Skin of body (tissue), 2 donors: ENCODE results near the gene PDLIM7. TPM values are rescaled to one million over a fixed set of nuclear protein-coding genes. Genes with fewer than 3 reads are reported as not detected.

ENCODE experiments used
- DNase-seq: peaks from one replicate; lab custom pipeline; 2025; lab: John Stamatoyannopoulos, UW
- total RNA-seq: library from RNA; depleted of rRNA; stranded (reverse); fragments of >200 nt; gene quantifications from one replicate; pipeline ENCODE4 v1.2.3, GENCODE V29; 2014

The PDLIM7 gene
- total RNA-seq, 1 donor from 2014 or later: 30.7 TPM

- no peak for DNase-seq
Measured at GRCh38 chr5:177445917-177446199, 51.5 kb downstream of the PDLIM7 start.

DNA sequence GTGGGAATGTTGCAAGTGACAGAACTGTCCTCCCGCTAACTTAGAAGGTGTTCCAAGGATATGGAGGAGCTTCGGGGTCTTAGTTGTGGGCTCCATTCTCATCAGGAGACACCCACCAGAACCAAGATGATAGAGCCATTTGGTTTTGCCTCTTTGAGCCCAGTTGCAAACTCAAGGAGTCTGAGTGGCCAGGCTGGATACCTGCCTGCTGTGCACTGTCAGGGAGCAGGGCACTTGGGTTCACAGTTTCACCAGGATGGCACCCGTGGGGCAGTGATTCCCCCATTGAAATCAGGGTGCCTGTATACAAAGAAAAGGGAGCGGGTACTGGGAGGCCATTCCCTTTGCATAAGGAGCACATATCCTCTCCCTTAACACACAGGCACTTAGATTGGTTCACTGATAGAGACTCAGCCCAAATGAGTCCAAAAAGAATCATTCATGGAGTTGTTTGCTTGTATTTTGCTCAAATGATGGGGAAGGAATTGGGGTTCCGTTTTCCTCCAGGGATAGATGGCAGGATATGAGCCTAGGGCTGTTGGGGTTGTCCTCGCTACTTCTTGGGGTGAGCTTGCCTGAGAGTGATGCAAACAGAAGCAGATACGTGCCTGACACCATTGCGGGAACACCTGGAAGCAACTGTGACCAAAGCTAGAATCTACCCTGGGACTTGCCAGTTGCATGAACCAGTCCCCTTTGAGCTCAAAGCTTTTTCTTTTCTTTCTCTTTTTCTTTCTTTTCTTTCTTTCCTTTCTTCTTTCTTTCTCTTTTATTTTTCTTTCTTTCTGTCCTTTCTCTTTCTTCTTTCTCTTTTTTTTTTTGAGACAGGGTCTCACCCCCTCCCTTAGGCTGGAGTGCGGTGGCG, 52.1 kb downstream of the PDLIM7 start:
- no peak for DNase-seq

- no peak for DNase-seq
Measured at GRCh38 chr5:177444106-177445051, 53.0 kb downstream of the PDLIM7 start.

DNA sequence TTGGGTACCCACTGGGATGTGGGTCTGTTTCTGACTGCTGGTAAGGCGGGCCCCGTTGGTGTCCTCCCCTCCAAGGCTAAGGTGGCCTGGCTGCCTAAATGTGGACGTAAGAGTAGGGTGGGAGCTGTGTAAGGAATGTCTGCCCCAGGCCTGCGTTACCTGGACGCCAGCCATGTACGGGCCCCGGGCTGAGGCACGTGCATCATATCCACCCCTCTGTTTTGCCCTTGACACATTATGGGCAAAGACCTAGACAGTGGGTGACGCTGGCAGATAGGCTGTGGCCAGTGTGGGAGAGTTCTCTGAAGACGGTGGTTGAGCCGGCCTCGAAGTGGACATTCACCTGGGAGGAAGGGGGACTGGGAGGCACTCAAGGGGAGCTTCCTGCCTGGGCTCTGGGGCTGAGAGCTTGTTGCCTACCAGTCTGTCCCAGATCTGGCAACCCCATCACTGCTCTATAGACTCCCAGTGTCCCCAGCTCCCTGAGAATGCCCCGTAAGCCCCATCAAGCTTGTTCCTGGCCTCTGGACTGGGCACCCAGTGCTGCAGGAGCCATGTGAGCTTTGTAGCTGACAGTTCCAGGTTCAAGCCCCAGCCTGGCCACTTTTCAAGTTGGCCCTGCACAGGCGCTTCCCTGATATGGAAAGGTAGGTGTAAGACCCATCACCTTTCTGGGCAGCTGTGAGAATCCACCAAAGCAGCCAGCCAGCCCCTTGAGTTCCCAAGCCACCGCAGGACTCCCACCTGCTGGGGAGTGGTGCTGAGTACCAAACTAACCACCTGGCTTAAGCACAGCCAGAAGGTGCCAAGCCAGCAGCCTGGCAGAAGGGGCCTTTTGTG, 54.0 kb downstream of the PDLIM7 start:
- no peak for DNase-seq

DNA sequence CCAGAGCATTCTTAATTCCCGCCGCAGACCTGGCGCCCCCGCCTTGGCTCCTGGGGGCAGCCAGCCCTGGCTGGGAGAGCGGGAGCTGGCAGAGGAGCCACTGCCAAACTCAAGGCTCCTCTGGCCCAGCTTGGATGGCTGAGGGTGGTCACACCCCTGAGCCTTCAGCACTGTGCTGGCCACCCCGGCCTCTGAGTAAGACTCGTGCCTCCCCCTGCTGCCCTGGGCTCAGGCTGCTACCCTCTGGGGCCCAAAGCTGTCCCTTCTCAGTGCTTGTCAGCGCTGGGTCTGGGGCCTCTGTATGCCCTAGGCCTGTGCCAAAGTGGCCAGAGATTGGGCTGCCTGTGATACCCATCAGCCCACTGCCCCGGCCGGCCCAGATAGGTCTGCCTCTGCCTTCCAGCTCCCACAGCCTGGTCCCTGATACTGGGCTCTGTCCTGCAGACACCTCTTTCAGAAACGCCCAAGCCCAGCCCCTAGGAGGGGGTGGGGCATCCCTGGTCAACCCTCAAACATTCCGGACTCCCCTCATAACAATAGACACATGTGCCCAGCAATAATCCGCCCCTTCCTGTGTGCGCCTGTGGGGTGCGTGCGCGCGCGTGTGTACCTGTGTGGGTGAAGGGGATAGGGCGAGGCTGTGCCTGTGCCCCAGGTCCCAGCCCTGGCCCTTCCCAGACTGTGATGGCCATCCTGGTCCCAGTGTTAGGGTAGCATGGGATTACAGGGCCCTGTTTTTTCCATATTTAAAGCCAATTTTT, 55.2 kb downstream of the PDLIM7 start:
- DNase-seq: no peak

DNA sequence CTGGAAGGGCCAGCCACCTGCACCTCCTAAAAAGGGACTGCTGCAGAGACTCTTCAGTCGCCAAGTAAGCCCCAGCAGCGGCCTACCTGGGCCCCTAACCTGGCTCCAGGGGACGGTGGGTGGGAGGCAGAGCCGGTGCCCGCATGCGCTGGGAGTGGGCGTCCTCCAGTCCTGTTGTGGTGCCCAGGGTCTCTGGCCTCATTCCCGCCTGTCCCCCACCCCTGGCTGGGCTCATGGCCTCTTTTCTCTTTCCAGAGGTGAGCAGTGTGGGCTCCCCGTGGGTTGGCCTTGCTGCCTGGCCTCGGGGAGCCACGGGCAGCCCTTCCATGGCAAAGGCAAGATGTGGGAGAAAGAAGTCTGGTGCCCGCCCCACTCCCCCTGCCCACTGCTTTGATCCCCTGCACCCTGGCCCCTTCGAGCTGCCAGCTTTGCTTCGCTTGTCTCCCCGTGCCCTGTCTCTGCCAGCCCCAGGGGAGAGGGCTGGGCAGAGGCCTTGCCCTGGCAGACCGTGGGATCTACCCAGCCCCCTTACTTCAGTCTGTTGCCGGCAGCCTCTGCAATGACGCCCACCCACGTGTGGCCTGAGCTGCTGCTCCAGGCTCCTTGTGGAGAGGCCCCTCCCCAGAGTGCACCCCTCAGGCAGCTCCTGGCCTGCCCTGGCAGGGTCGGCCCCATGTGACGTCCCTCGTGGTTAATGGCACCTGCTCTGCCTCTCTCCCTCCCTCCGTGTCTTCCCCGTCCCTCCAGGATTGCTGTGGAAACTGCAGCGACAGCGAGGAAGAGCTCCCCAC, 56.2 kb downstream of the PDLIM7 start:
- no peak for DNase-seq

DNA sequence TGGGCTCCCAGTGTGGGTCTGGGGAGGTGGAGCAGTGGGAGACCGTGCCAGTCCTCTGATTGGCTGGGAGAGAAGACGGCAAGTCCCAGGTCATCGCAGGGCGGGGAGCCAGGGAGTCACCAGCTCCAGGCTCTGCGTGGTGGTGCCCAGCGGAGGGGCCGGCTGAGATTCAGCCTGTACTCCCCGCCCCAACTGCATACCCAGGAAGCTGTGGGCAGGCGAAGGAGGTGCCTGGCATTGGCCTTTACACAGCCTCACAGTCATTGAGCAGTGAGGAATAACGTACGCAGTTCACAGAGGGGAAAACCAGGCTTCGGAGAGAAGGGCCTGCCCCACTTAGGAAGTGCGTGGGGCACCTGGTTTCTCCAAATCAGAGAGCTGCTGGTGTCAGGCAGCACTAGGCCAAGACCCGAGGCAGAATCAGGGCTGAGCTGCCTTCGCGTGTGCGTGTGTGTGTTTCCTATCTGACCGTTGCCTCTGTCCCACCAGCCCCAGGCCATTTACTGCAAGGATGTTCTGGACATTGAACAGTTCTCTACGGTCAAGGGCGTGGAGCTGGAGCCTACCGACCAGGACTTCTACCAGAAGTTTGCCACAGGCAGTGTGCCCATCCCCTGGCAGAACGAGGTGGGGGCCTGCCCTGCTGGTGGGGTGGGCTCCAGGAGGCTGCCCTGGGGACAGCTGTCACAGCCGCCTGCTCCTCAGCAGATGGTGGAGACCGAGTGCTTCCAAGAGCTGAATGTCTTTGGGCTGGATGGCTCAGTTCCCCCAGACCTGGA, 57.0 kb downstream of the PDLIM7 start:
- DNase-seq: no peak

- no peak for DNase-seq
Measured at GRCh38 chr5:177439518-177440053, 57.8 kb downstream of the PDLIM7 start.

DNA sequence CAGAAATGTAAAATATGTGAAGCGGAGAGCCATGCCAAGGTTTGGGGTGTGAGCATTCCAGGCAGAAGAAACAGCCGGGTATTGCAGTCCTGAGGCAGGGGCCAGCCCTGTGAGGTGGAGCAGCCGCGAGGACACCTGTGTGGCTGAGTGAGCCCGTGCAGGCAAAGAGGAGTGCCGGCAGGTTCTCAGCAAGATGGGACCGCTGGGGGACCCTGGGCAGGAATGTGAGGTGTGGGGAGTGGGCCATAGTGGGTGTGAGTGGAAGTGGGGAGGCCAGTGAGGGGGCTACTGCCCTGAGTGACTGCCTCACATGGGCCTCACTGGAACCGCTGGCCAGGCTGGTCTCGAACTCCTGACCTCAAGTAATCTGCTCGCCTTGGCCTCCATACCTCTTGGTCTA, 58.9 kb downstream of the PDLIM7 start:
- no peak for DNase-seq

- DNase-seq: no peak
Measured at GRCh38 chr5:177437623-177438022, 59.8 kb downstream of the PDLIM7 start.

DNA sequence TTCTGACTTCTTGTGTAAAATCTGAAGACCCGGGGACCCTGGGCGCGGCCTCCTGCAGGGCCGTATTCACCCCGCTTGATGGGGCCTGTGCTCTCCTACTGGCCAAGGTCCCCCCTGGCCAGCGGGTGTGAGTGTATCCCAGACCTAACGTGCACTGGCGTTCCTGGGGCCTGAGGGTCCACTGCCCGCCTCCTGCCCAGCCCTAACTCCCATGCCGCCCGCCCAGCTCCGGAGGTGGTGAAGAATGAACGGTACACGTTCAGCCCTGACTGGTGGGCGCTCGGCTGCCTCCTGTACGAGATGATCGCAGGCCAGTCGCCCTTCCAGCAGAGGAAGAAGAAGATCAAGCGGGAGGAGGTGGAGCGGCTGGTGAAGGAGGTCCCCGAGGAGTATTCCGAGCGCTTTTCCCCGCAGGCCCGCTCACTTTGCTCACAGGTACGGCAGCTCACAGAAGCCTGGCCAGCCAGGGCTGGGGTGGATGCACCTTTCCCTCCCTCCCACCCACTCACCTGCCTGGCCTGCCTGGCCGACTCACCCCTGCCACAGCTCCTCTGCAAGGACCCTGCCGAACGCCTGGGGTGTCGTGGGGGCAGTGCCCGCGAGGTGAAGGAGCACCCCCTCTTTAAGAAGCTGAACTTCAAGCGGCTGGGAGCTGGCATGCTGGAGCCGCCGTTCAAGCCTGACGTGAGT, 61.4 kb downstream of the PDLIM7 start:
- no peak for DNase-seq

GRCh38 chr5:177434942-177435738, 62.3 kb downstream of the PDLIM7 start:
- DNase-seq: no peak

- DNase-seq: no peak
Measured at GRCh38 chr5:177434437-177434836, 63.0 kb downstream of the PDLIM7 start.

GRCh38 chr5:177433658-177434217, 63.7 kb downstream of the PDLIM7 start:
- no peak for DNase-seq
